Measurements from ENCODE around the gene LY6G6C.

The LY6G6C gene

GRCh38 chr6:31741815-31742214 is 20.3 kb upstream of the LY6G6C start:
- DNase-seq (ENCODE audit: low read depth) = no peak

- no peak for DNase-seq (ENCODE audit: low read depth)
These were observed 19.1 kb upstream of the LY6G6C start for GRCh38 chr6:31740397-31741223.

DNA sequence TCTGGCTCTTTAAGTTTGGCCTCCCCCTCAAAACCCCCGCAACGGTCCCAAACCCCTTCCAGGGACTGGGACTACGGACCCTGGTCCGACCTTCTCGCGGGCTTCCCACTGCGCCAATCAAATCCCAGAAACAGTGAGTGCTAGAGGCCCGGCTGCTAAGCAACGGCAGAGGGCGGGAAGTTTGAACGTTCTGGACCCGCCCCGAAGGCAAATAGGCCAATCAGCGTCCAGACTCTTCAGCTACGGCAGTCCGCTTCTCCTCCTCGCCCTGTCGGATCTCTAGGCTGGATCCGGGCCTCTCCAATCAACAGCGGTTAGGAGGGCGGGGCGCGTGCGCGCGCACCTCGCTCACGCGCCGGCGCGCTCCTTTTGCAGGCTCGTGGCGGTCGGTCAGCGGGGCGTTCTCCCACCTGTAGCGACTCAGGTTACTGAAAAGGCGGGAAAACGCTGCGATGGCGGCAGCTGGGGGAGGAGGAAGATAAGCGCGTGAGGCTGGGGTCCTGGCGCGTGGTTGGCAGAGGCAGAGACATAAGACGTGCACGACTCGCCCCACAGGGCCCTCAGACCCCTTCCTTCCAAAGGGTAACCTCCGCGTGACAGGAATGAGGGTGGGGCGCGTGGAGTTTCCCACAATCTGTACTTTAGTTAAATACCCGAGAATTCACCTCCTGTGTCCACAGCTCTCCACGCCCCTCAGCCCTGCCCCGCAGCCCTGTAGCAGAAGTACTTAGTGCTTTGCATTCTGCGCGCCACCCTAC is 18.3 kb upstream of the LY6G6C start, which contains the start of gene MSH5:
Gene MSH5 (plus strand): TSS at position 367 of the 758 bp plus-strand sequence. CDS start 462 bp downstream, outside the sequence.
- DNase-seq (ENCODE audit: low read depth) = peak; percentile 99

- DNase-seq (ENCODE audit: low read depth) = peak; percentile 82
These were observed 16.7 kb upstream of the LY6G6C start for GRCh38 chr6:31737991-31738979.

GRCh38 chr6:31737315-31737990 is 15.9 kb upstream of the LY6G6C start:
- DNase-seq (ENCODE audit: low read depth) = peak; percentile 25

- no peak for DNase-seq (ENCODE audit: low read depth)
These were observed 15.3 kb upstream of the LY6G6C start for GRCh38 chr6:31736768-31737314.

GRCh38 chr6:31736021-31736767 is 14.6 kb upstream of the LY6G6C start, which contains the start of gene CLIC1:
TSS of gene CLIC1 (minus strand) at chr6:31736530. CDS start at chr6:31736300, 230 bp downstream.
- DNase-seq (ENCODE audit: low read depth) = peak; percentile 81

DNA sequence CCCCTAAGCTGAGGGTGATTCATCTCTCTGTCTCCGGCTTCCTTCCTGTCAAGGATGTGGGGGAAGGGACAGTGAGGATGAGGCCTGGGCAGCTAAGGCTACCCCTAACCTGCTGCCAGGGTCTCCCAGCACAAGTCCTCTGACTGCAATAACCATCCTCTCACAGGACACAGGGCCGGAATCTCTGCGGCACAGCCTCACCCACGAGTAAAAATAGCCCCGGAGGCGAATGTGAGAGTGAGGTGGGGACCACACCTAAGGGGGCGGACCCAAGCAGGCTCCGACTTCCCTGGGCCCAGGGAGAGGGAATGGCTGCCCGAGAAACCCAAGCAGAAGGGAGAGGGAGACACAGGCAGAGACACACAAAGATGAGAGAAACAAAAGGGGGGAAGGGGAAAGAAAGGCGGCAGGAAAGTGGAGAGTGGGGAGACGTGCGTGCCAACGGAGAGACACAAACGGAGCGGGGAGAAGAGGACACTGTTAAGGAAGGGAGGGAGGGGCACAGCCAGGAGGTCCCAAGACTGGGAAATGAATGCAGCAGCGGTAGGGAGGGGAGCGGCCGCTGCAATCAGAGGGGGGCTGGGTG is 13.4 kb upstream of the LY6G6C start:
- peak; percentile 43 for DNase-seq (ENCODE audit: low read depth)

DNA sequence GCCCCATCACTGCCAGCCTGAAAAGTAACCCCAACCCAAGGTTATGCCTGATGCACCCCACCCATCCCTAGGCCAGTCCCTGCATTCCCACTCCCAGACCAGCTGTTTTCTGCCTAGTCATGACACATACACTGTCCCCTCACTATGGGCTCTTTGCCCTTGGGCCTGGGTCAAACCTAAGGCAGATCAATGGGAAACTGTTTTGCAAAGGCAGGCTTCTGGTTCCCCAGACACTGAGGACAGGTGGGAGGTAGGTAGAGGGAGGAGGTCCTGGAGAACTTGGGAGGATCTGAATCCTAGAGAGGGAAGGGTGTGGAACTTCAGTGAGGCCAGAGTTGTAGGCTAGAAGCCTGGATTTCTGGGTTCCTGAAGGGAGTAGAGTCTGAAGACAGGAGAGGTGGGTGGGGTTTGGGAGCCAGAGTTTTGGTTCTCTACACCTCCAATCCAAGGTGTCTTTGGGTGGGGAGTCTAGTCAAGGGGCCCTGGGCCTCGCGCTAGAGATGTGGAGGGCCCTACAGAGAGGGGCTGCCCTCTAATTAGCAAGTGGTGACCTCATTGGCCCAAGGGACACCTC is 12.8 kb upstream of the LY6G6C start:
- DNase-seq (ENCODE audit: low read depth) = no peak

DNA sequence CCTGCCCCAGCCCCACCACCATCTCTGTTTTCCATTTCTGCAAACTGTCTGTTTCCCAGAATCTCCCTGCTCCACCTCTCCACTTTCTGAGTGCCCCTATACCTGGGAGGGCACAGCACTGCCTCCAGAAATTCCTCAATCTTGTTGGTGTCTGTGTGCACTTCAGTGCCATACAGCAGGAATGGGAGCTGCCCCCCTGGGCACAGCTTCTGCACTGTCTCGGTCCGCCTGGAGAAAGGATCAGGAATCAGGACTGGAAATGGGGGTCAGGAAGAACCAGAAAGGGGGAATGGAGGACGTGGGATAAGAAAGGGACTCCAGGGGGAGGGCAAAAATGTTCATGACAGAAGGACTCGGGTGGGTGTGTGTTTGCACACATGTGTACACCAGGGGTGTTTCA is 12.2 kb upstream of the LY6G6C start:
- DNase-seq (ENCODE audit: low read depth) = no peak

- DNase-seq (ENCODE audit: low read depth) = no peak
These were observed 10.5 kb upstream of the LY6G6C start for GRCh38 chr6:31732029-31732428.

- DNase-seq (ENCODE audit: low read depth) = no peak
These were observed 9.1 kb upstream of the LY6G6C start for GRCh38 chr6:31730631-31731086.

DNA sequence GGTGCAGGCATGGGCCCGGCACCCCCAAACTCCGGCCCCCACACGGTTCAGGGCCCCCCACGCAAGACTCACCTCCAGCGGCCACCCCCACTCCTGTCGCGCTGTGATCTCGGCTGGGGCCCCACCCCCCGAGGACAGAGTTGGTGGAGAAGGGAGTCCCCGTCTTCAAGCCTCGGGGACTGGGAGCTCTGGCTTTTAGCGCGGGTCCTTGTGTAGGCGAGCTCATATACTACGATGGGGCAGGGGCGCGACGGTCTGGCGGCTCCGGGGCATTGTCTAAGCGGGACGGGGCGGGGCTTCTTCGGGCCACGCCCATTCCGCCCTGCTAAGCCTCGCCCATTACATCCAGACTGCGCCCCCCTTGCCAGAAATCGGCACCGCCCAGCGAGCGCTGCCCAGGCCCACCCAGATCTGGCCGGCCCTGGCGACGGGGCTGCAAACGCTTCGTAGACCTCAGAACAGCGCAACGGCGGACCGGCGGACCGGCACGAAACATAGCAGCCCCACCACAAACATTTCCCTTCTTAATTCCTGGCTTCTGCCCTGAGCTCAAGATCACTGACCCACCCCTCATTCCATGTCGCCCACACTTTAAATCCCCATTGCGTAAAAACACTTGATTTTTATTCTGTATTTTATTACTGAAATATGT is 8.6 kb upstream of the LY6G6C start:
- peak; percentile 92 for DNase-seq (ENCODE audit: low read depth)

DNA sequence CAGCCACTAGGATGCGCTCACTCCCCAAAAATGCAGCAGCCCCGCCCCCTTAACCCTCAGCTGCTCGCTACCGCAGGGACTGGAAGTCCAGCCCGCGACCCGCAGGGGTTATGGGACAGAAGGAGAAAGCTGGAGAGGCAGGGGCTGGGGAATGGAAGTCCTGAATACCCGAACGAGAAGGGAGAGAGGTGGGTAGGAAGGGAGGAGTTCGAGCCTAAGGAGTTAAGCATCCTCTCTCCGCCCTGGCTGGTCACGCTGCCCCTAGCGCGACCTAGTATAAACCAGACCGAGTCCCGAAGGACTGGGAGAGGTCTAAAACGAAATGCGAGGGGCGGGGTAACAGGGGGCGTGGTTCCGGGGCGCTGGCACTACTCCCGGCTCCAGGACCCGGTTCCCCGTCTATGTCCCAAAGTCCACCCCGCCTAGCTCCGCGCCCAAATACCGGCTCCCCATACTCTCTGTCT is 8.0 kb upstream of the LY6G6C start:
- peak; percentile 90 for DNase-seq (ENCODE audit: low read depth)

DNA sequence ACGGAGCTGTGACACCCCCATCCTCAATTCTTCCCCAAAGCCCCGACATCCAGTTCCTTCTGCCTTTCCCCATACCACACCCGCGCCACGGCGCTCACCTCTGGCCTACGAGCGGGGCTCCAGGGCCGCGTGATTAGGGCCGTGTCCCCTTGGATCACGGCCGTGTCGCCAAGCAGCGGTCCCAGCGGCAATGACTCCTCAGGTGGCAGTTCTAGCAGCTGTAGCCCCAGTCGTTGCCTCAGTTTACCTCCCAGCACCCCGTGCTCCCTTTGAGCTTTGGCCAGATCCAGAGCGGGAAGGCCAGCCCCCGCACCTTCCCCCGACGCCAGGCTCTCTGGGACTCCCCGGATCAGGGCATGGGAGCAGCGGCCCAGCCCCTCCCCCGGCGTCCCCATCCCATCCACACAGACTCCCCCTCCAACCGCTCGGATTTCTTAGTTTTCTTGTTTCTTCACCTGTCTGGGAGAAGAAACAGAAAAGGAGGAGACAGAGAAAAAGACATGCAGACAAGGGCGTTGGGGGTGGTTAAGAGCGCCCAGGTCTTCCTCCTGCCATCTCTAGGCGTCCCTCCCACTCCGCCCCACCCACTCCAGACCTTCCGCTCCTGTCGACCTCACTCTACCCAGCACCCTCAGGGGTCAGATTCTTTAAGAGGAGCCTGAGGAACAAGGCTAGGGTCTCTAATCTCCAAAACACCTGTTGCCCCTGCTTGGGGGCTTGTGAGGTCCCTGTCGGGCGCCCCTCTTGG is 7.4 kb upstream of the LY6G6C start, which contains the start of gene DDAH2:
Gene DDAH2 (minus strand): TSS at position 533 of the 748 bp plus-strand sequence. CDS start 138 bp downstream, at position 395.
- no peak for DNase-seq (ENCODE audit: low read depth)

DNA sequence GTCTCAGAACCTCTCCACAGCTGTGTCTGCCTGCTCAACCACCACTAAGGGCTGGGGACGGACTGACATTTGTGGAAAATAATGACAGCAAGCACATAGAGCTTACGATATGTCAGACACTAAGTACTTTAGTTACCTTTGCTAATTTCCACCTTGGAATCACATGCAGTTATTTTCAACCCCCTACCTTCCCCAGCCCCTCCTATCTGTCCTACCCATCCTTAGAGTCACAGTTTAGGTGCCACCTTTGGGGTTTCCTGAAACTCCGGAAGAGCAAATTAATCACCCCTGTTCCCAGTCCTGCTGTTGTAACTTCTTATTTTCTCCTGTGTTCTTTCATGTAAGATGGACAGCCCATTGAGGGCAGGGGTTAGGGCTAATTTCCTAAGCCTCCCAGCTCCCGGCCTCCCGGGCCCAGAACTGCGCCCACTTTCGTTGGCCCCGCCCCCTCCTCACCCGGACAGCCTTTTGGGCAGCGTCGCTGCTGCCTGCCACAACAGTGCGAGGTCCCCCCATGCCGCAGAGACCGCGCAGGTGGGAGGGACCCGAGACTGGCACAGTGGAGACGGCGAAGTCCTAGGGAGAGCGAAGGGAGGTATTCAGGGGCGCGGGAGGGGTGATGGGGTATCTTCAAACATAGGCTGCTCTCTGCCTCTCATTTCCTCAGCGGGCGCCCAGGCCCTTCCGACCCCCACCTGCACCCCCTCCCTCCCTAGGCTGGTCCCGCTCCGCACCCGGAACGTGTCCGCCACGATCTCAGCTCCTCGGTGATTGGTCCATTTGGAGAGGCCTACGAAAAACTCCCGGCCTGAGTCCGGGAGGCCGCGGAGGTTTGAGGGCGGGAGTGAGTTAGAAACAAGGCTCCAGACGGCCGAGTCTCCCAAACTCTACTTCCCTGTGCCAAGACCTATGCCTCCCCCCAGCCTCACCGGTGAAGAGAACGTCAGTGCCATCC is 6.4 kb upstream of the LY6G6C start:
- no peak for DNase-seq (ENCODE audit: low read depth)
